NCI-H2081 (cell line): Measurements from ENCODE around the gene TMEM40.
"Not testable (repeated sequence)": the region's sequence is repeated elsewhere in the genome, so short reads cannot be mapped to it uniquely, and the experiment has no call there.

ENCODE experiments used
- DNase-seq, 2 experiments: peaks; one replicate each; lab custom pipeline; 2025; lab: John Stamatoyannopoulos, UW

The TMEM40 gene

DNA sequence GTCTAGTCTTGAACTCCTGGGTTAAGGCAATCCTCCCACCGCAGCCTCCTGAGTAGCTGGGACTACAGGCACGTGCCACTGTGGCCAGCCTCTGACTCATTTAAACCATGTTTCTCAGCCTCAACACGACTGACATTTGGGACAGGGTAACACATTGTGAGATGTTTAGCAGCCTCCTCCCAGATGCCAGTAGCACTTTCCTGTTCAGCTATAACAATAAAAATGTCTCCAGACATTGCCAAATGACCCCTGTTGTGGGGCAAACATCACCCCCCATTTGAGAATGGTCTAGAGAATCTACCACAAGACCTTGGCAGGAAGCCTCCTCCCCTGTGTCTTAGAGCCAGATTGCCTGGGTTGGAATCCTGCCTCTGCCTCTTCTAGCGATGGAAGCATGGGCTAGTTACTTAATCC is 8.4 kb downstream of the TMEM40 start:
- no peak for DNase-seq

DNA sequence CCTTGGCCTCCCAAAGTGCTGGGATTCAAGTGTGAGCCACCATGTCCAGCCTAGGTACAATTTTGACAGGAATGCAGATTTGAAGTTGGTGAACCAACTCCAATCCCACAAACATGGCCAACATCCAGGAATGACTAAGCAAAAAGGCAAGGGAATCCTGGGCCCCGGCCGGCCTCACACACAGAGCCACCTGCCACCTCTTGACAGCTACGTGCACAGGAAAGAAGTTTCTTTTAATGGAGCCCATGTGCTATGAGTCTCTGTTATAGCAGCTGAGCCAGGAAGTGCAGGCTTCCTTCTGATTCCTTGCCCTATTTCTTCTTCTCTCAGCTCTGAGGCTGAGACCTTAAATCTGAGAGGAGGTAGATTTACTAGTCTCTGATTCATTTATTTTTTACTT is 8.8 kb downstream of the TMEM40 start:
- DNase-seq: peak in 1 of 2 experiments; percentile 25

DNA sequence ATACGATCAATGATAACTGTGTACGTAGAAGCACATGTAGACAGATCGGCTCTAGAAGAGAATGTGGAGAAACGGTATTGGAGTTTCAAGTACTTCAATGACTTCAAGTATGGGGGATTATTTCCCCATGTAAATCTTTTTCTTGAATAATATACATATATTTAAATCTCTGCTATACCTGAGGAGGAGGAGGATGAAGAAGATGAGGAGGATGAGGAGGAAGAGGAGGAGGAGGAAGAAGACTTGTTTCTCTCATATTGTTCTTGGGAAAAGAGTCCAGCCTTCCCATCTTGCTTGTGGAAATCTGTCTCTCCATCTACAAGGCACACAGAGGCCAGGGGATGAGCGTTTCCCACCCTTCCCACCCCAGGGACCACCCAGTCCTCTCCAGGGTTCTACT is 10.6 kb downstream of the TMEM40 start:
- no peak for DNase-seq

DNA sequence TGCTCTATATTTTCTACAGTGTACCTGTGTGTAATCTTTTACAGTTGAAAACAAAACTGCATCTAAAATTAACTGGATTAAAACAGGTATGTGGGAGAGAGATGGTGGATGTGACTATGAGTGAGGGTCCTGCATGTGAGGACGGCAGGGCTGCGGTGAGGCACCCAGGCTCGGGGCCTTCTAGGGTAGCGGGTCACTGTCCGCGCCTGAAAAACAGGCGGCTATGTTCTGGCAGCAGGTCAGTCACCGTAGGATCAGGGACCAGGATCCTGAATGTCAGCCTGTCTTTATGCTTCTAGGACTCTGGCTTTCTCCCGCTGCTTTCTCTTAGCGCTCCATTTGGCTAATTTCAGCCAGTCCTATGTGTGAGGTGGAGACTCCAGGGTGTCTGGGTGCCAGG is 12.6 kb downstream of the TMEM40 start:
- DNase-seq: no peak

DNA sequence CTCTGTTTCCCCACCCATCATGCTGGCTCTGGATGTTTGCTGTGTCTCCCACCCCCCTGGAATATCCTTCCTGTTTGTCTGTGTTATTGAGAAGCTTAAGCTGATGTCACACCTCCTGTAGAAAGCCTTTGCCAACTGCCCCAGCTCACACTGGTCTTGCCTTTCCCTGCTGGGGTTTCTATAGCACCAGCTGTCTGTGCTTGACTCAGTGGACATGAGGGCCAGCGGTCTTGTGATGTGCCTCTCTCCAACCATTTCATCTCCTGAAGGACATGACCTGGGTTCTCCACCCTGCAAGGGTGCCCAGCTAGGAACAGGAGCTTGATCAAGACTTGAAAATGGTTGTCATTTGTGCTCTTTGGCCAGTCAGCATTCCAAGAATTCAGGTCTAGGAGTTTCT is 14.7 kb downstream of the TMEM40 start:
- no peak for DNase-seq

DNA sequence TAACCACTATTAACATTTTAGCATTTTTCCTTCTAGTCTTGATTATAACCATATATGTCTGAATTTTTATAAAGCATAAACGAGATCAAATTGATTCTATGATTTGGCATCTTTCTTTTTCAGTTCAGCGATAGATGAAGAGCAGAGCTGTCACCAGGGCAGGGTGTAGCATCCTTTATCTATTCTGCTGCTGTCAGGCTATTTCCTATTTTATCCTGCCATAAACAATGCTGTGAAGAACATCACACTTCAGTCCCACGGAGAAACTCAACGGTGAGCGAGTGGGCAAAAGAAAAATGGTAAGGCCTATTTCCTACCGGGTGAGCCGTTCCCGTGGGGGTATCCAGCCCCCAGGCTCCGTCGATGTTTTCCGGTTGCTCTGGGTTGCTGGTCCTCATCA is 15.5 kb downstream of the TMEM40 start:
- no peak for DNase-seq

DNA sequence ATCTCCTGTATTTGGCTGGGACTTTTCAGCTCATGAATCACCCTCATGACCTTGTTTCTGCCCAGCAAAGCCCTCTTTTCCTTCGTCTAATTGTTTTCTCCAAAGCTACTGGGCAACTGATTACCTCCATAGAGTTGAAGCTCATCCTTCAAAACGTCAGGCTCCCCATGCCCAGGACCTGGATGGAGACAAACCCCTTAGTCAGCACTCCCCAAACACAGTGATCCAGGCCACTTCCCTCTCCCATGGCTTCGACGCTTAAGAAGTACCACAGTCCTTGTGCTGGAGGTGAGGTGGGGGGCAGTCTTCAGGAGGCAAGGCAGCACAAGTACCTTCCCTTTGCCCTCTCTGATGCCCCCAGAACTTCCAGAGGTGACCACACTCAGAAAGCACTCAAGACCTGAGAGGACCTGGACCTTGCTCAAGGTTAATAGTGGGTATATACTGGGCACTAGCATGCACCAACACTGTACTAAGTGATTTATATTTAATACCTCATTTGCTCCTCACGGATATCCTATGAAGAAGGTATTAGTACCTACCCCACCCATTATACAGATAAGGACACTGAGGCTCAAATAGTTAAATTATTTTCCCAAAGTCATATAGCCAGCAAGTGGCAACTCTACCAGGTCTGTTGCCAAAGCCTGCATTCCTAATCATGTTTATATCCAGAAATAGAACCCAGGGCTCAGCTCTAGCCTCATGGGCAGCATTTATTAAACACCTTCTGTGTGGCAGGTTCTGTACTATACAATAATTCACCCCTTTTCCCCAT is 16.5 kb downstream of the TMEM40 start:
- no peak for DNase-seq

DNA sequence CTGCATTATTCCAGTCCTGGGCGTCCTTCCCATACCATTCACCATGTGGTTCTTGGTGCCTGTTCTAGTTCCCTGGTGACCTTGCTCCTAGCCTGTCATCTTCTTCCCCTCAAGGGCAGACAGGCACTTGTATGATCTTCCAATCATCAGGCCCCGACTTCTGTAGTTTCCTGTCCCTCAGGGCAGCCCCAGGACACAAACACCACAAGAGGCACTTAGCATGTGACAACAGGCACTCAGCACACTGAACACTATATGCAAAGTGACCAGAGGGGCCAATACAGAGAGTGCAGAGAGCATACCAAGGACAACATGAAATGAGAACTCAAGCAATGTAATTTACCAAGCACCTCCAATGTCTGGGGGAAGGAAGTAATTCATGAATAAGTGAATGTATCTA is 17.9 kb downstream of the TMEM40 start:
- no peak for DNase-seq

DNA sequence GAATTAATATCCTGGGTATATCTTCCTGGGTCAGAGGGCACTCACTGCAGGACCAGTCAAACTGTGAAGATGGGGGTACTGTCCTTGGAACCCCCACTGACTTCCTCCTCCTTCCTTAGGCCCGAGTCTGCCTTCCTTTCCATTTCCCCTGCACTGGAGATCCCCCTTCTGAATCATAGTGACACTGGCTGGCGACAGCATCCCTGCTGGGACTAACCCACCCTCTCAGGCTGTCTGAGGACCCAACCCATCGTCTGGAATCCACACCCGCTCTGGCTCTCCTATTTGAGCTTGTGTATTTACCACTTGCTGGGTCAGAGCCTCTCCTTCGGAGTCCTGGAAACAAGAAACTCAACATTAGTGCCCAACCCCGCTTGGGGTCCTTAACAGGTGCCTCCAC is 21.2 kb downstream of the TMEM40 start:
- DNase-seq: no peak

DNA sequence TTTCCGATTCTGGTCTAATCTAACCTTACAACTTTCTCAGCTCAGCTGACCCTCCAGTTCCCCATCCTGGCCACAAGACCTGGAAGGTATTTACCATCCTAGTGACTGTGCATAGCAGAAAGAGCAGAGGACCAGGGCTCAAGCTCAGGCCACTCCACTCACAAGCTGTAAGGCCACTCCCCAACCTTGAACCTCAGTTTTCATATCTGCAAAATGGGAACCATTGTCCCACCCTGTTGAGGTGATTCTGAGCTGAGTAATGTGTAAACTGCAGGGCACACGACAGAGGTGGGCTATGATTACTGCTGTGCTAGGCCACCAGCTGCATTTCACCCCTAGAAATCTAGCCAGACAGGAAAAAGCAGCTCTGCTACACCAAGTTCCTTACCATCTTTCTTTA is 21.7 kb downstream of the TMEM40 start:
- DNase-seq: no peak

DNA sequence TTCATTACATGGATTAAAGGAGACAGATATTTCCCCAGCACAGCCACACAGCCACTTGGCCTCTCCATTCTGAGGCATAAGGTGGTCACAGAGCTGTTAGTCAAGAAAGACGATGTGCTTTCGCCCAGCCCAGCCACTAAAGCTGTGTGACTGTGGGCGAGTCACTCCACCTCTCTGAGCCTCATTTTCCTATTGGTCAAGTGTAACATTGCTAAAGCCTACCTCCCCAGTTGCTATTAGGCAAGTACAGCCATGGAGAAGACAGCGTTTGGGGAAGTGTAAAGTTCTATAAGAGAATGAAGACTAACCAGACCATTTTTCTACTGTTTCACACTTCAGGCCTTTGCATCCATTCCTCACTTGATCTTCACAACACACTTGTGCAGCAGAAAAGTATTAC is 24.1 kb downstream of the TMEM40 start:
- DNase-seq: no peak

DNA sequence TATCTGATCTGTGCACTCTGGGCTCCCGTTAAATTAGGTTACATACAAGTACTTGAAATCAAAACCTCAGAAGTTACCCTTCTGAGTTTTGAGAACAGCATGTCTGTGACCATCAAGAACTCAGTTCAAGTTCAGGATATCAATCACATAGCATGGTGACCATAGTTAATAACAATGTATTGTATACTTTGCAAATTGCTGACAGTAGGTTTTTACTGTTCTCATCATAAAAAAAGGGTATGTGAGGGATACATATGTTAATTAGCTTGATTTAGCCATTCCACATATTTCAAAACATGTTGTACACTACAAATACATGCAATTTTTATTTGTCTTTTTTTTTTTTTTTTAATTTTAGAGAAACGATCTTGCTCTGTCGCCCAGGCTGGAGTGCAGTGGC is 25.5 kb downstream of the TMEM40 start:
- DNase-seq: no peak

DNA sequence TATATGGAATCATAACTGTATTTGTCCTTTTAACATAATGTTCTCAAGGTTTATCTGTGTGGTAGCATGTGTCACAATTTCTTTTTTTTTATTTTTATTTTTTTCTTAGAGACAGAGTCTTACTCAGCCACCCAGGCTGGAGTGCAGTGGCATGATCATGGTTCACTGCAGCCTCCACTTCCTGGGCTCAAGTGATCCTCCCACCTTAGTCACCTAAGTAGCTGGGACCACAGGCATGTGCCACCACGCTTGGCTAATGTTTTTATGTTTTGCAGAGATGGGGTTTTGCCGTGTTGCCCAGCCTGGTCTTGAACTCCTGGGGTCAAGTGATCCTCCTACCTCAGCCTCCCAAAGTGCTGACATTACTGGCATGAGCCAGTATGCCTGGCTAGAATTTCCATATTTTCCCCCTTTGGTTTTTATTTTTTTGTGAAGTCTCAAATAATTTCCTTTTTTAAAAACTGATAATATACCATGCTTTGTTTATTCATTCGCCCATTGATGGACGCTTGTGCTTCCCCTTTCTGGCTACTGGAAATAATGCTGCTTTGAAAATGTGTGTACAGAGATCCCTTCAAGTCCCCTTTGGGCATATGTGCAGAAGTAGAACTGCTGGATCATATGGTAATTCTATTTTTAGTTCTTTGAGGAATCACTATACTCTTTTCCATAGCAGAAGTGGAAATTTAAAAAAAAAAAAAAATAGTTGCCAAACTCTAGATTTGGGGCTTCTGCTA is 28.4 kb downstream of the TMEM40 start:
- DNase-seq: no peak

DNA sequence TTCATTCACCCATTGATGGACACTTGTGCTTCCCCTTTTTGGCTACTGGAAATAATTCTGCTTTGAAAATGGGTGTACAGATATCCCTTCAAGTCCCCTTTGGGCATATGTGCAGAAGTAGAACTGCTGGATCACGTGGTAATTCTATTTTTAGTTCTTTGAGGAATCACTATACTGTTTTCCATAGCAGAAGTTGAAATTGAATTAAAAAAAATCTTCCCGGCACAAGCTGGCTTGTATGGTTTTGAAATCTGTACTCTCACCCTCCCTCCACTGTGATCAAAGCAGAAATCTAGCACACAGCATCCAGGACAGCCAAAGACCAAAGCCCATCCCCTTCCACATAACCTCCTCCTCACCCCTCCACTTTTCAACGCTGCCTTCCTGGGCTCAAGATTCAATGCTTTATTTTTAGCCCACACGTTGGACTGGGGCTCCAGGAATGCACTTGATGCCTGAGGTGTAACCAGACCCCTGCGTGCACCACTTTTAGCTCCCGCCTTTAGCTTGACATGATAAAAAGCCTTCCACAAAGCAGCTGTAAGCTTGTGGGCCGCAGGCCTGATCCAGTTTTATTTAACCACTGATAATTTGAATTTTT is 29.9 kb downstream of the TMEM40 start:
- DNase-seq: no peak

DNA sequence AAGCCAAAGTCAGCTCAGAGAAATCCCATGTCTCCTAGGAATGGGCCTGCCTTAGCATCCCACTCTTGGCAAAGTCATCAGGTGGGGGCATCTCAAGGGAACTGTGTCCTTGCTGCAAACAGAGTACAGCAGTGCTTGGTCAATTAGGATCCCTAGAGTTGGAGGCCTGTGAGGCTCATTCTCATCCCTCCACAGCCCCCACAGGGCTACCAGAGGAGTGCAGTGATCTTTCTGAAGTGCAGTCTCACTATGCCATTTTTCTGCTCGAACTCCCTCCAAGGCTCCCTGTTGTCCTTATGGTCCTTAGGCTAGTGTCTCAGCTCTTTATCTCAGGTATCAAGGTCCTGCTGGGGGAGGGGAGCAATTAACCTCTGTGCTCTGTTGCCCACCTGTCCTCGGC is 31.1 kb downstream of the TMEM40 start:
- DNase-seq: no peak

DNA sequence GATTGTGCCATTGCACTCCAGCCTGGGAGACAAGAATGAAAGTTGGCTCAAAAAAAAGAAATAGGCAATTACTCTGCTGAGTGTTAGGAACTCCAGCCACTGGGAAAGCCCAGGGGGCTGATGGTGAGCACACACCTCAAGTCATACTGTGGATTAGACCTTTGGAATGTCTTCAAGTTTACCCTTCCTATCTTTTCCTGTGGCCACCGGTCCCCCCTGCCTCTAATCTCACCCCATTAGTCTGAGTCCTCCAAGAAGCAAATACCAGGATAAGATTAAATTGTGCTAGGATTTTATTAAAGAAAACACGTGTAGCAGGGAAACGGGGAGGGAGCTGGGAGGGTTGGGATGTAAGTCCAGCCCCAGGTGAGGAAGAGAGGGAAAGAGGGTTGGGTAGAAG is 31.6 kb downstream of the TMEM40 start:
- no peak for DNase-seq

DNA sequence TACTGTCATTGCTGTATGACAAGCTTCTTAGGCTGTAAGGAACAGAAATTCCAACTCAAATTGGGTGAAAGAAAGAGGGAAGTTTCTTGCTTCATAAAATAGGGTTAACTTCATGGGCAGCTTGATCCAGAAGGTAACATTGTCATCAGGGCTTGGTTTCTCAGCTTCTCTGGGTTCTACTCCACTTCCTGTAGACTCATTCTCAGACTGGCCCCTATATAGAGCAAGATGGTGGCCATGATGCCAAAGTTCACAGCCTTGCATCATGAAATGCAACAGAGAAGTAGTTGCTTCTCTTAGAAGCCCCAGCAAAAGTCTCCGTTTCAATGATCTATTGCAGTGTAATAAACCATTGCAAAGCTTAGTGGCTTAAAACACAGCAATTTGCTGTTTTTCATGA is 33.6 kb downstream of the TMEM40 start:
- no peak for DNase-seq

DNA sequence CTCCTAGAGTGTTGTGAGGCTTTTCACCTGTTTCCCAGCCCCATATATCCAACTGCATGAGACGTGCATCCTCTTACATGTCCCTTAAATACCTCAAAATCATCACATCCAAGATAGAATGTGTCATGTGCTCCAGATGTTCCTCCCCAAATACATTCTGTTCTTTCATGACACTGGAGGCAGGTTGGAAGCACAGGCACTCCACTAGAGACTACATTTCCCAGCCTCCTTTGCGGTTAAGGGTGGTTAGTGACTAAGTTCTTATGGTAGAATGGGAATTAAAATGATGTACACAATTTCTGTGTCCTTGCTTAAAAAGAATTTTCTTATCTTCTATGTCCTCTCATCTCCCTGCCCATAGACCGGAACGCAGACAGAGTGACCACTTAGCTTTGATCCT is 34.3 kb downstream of the TMEM40 start:
- DNase-seq: no peak

DNA sequence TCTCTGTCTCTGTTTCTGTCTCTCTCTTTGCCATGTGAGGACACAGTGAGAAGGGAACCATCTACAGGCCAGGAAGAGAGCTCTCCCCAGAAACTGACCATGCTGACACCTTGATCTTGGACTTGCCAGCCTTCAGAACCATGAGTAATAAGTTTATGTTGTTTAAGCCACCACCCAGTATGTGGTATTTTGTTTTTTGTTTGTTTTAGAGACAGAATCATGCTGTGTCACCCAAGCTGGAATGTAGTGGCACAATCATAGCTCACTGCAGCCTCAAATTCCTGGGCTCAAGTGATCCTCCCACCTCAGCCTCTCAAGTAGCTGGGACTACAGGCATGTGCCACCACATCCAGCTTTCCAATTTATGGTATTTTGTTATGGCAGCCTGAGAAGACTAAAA is 35.7 kb downstream of the TMEM40 start:
- not testable (repeated sequence) for DNase-seq

DNA sequence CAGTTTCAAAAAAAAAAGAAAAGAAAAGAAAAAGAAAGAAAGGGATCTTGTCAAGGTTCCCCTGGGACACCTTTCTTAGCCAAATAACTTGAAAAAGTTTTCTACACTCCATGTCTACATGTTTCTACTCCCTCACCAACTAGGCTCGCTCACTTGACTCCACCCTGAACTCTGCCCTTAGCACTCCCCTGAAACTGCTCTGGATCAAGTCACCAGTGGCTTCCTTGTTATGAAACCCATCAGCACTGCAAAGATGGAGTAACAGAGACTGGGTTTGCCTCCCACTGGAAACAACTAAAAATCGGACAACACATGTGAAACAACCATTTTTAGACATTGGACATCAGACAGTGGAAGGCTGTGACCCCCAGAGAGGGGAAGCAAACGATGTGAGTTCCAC is 36.8 kb downstream of the TMEM40 start:
- no peak for DNase-seq

DNA sequence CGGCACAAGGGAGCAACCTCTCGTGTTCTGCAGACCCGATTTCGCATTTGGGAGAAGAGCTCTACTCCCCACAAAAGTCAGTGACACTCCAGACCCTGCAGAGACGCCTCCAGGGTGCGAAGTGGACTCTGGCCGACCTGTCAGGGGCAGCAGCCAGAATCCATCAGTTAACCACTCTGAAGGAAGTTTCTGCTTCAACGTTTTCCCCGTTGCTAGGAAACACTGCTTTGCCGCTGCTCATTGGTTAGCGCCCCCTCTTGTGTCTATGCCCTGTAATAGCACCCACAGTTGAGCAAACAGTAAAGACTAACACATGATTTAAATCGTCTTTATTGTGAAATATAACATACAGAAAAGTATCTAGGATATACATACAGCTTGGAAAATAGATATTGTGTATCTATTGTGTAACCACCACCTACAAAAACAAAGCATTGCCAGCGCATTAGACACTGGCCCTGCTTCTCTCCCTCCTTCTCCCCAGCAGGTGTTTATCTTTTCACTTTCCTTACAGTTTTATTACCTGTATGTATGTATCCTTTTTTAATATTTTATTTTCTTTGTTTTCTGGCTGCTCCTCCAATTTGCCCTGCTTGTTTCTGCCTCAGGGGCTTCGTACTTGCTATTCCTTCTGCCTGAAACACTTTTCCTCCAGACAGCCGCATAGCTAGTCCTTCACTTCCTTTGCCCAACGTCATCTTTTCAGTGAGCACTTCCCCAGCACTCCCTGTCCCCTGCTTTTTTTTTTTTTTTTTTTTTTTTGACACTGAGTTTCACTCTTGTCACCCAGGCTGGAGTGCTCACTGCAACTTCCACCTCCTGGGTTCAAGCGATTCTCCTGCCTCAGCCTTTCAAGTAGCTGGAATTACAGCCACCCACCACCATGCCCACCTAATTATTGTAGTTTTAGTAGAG is 38.8 kb downstream of the TMEM40 start:
- peak; percentile 51 to 82 for DNase-seq

DNA sequence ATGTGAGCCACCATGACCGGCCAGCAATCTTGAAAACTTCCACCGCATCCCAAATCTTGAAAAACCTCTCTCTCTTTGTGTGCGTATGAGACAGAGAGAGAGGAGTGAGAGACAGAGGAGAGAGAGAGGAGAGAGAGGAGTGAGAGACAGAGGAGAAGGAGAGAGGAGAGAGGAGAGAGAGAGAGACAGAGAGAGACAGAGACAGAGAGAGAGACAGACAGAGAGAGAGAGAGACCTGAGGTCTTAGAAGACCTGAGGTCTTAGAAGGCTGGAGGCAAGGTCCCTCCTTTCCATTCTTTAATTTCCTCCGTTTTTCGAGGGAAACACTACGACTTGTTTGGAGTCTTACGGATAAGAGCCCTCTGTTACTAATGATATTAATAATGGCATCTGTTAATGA is 39.5 kb downstream of the TMEM40 start:
- no peak for DNase-seq
